Osteoblast (primary cell): Measurements from ENCODE around the gene EN1. TPM values are rescaled to one million over a fixed set of nuclear protein-coding genes. Genes with fewer than 3 reads are reported as not detected.

Experiments
- DNase-seq: peaks from one replicate; pipeline ENCODE4 v3.0.0; 2011; ENCODE audit warnings: low spot score, mixed read lengths; ENCODE audit not compliant: insufficient read length; ENCODE audit errors: missing footprints
- H2AFZ ChIP-seq: 2 replicates; pipeline ENCODE4 v1.6.0; 2011; ENCODE audit warnings: mild to moderate bottlenecking, low read length
- H3K27ac ChIP-seq: 2 replicates; pipeline ENCODE4 v1.5.1; 2011; ENCODE audit warnings: mild to moderate bottlenecking, low read depth, low read length, moderate library complexity
- H3K27me3 ChIP-seq: 2 replicates; pipeline ENCODE4 v1.6.0; 2012; ENCODE audit warnings: mild to moderate bottlenecking, control low read depth, inconsistent platforms, low read length, moderate library complexity; ENCODE audit not compliant: insufficient read depth
- H3K36me3 ChIP-seq: 2 replicates; pipeline ENCODE4 v1.5.1; 2011; ENCODE audit warnings: mild to moderate bottlenecking, low read length, control low read depth, moderate library complexity; ENCODE audit not compliant: insufficient read depth
- H3K4me1 ChIP-seq: 2 replicates; pipeline ENCODE4 v1.5.1; 2011; ENCODE audit warnings: mild to moderate bottlenecking, low read length, control low read depth, moderate library complexity; ENCODE audit not compliant: insufficient read depth
- H3K4me2 ChIP-seq: 2 replicates; pipeline ENCODE4 v1.6.0; 2011; ENCODE audit warnings: mild to moderate bottlenecking, low read length; ENCODE audit not compliant: insufficient read depth
- H3K4me3 ChIP-seq: fragments of 200-600 bp; sonication (generic); 3 replicates; pipeline ENCODE4 v1.5.1; 2012; ENCODE audit warnings: mild to moderate bottlenecking, low read length, inconsistent platforms; ENCODE audit not compliant: insufficient read depth
- H3K79me2 ChIP-seq: 2 replicates; pipeline ENCODE4 v1.6.0; 2012; ENCODE audit warnings: mild to moderate bottlenecking, low read length, control low read depth, inconsistent platforms; ENCODE audit not compliant: insufficient read depth
- H3K9me3 ChIP-seq: 2 replicates; pipeline ENCODE4 v1.5.1; 2011; ENCODE audit warnings: low read depth, low read length, control low read depth
- H4K20me1 ChIP-seq: 2 replicates; pipeline ENCODE4 v1.6.0; 2012; ENCODE audit warnings: mild to moderate bottlenecking, low read length, control low read depth; ENCODE audit not compliant: insufficient read depth
- CTCF ChIP-seq: IDR thresholded peaks from 2 replicates; pipeline ENCODE4 v1.5.1; 2011; ENCODE audit warnings: mild to moderate bottlenecking, low read depth, low read length, moderate library complexity; ENCODE audit errors: extremely low read depth
- total RNA-seq: library from RNA; depleted of rRNA; stranded (reverse); fragments of >200 nt; gene quantifications from 2 replicates; pipeline ENCODE4 v1.2.3, GENCODE V29; 2012

EN1 gene
- total RNA-seq, 1 donor, result 0.72 TPM

- peak overlapping the region; percentile 51 for H3K4me3 ChIP-seq
- H2AFZ ChIP-seq, result peak overlapping the region; percentile 87
- H3K27ac ChIP-seq, result no peak overlapping the region
- peak; percentile 76 for DNase-seq
- H3K4me2 ChIP-seq, result peak overlapping the region; percentile 72
- peak; percentile 96 for TF ChIP-seq CTCF
- peaks cover 6% of the 10 kb centered on the region for H3K27me3 ChIP-seq
- H4K20me1 ChIP-seq, result peaks cover 3% of the 10 kb centered on the region
- no peaks in the 10 kb centered on the region for H3K36me3 ChIP-seq
- no peaks in the 10 kb centered on the region for H3K4me1 ChIP-seq
- H3K9me3 ChIP-seq, result no peaks in the 10 kb centered on the region
- no peaks in the 10 kb centered on the region for H3K79me2 ChIP-seq
Measured at GRCh38 chr2:118882693-118883336, 35.4 kb upstream of the EN1 start.

- no peak overlapping the region for H2AFZ ChIP-seq
- no peaks in the 10 kb centered on the region for H3K79me2 ChIP-seq
- H3K4me3 ChIP-seq, result no peak overlapping the region
- DNase-seq, result peak; percentile 42
- TF ChIP-seq CTCF, result peak; percentile 84
- H3K27ac ChIP-seq, result no peak overlapping the region
- no peak overlapping the region for H3K4me2 ChIP-seq
- H4K20me1 ChIP-seq, result peaks cover 3% of the 10 kb centered on the region
- H3K36me3 ChIP-seq, result no peaks in the 10 kb centered on the region
- no peaks in the 10 kb centered on the region for H3K9me3 ChIP-seq
- no peaks in the 10 kb centered on the region for H3K4me1 ChIP-seq
- H3K27me3 ChIP-seq, result peaks cover 6% of the 10 kb centered on the region
Measured at GRCh38 chr2:118881490-118882129, 34.2 kb upstream of the EN1 start.

- no peak overlapping the region for H3K27ac ChIP-seq
- no peaks in the 10 kb centered on the region for H3K79me2 ChIP-seq
- H3K4me1 ChIP-seq, result no peaks in the 10 kb centered on the region
- no peak overlapping the region for H3K4me2 ChIP-seq
- no peak for DNase-seq
- H2AFZ ChIP-seq, result no peak overlapping the region
- H3K4me3 ChIP-seq, result no peak overlapping the region
- H3K9me3 ChIP-seq, result no peaks in the 10 kb centered on the region
- TF ChIP-seq CTCF, result no peak
- peaks cover 3% of the 10 kb centered on the region for H4K20me1 ChIP-seq
- no peaks in the 10 kb centered on the region for H3K36me3 ChIP-seq
- peaks cover 6% of the 10 kb centered on the region for H3K27me3 ChIP-seq
Measured at GRCh38 chr2:118880501-118880900, 33.1 kb upstream of the EN1 start.

GRCh38 chr2:118878531-118879149 lies 31.2 kb upstream of the EN1 start:
- Histone ChIP-seq H2AFZ (no peak overlapping the region), H3K4me2 (no peak overlapping the region), H3K4me1 (no peaks in the 10 kb centered on the region), H3K36me3 (no peaks in the 10 kb centered on the region), H3K27me3 (peaks cover 8% of the 10 kb centered on the region), H3K27ac (no peak overlapping the region), H4K20me1 (peaks cover 3% of the 10 kb centered on the region), H3K79me2 (no peaks in the 10 kb centered on the region), H3K4me3 (no peak overlapping the region), H3K9me3 (no peaks in the 10 kb centered on the region)
- DNase-seq, result no peak
- no peak for TF ChIP-seq CTCF
